ENCODE data around the gene SPATA21. TPM values are rescaled to one million over a fixed set of nuclear protein-coding genes. Genes with fewer than 3 reads are reported as not detected.

The SPATA21 gene
- polyA plus RNA-seq, 1 donor (not counting 4 experiments of a cell fraction or from before 2014, with no cell fraction given) = 0.04 TPM

GRCh38 chr1:16440131-16440469 is 2.9 kb upstream of the SPATA21 start:
- Histone ChIP-seq H3K27me3 (ENCODE audit: control insufficient read depth, extremely low read depth, insufficient read depth, low read length) (no peaks in the 10 kb centered on the region), H3K27ac (ENCODE audit: control insufficient read depth, insufficient read depth, low read length) (peak overlapping the region; percentile 85), H3K9me1 (ENCODE audit: control insufficient read depth, extremely low read depth, insufficient read depth, low read length) (no peaks in the 10 kb centered on the region), H3K9me3 (ENCODE audit: control insufficient read depth, low read depth, low read length) (no peaks in the 10 kb centered on the region), H3K36me3 (ENCODE audit: control insufficient read depth in 2 of 2, extremely low read depth in 1 of 2, insufficient read depth in 2 of 2, low read length in 2 of 2) (peaks cover 8 to 20% of the 10 kb centered on the region in 2 experiments), H3K9ac (ENCODE audit: control insufficient read depth, extremely low read depth, insufficient read depth, low read length) (peak overlapping the region; percentile 99), H2AFZ (ENCODE audit: control insufficient read depth, low read length) (peak overlapping the region; percentile 92), H3K4me1 (ENCODE audit: control insufficient read depth, extremely low read depth, insufficient read depth, low read length) (peaks cover 3% of the 10 kb centered on the region), H3K4me3 (ENCODE audit: control insufficient read depth in 2 of 3, extremely low read depth in 1 of 3, insufficient read depth in 2 of 3, low read depth in 1 of 3, low read length in 3 of 3) (peak overlapping the region; percentile 86 to 99 (median 97)), H3K79me2 (ENCODE audit: control insufficient read depth, insufficient read depth, low read length) (peaks cover 43% of the 10 kb centered on the region), H3K4me2 (ENCODE audit: control insufficient read depth, extremely low read depth, insufficient read depth, low read depth, low read length) (peak overlapping the region; percentile 76), H4K20me1 (ENCODE audit: control insufficient read depth, extremely low read depth, insufficient read depth, low read length) (no peaks in the 10 kb centered on the region)
- dilution Hi-C loops (cut with MboI; ENCODE audit: extremely low pct_ligation_motif_present, low sequenced_read_pairs) = no loop called here
- FAIRE-seq = no peak
- TF ChIP-seq EZH2 (IDR thresholded peaks at IDR 0.05; ENCODE audit: low read length) (no peak), CTCF (optimal IDR thresholded peaks at IDR 0.05 in 1 of 3, IDR thresholded peaks at IDR 0.05 in 1 of 3, conservative IDR thresholded peaks at IDR 0.05 in 1 of 3; ENCODE audit: extremely low read depth in 1 of 3, insufficient read depth in 2 of 3, low read length in 3 of 3) (no peak)
- DNase-seq (ENCODE audit: low read depth, low spot score) = no peak

- Histone ChIP-seq H3K4me2 (ENCODE audit: control insufficient read depth, extremely low read depth, insufficient read depth, low read depth, low read length) (no peak overlapping the region), H3K27ac (ENCODE audit: control insufficient read depth, insufficient read depth, low read length) (no peak overlapping the region), H2AFZ (ENCODE audit: control insufficient read depth, low read length) (no peak overlapping the region), H3K9me1 (ENCODE audit: control insufficient read depth, extremely low read depth, insufficient read depth, low read length) (no peaks in the 10 kb centered on the region), H3K27me3 (ENCODE audit: control insufficient read depth, extremely low read depth, insufficient read depth, low read length) (no peaks in the 10 kb centered on the region), H3K9ac (ENCODE audit: control insufficient read depth, extremely low read depth, insufficient read depth, low read length) (no peak overlapping the region), H3K4me1 (ENCODE audit: control insufficient read depth, extremely low read depth, insufficient read depth, low read length) (peaks cover 3% of the 10 kb centered on the region), H3K79me2 (ENCODE audit: control insufficient read depth, insufficient read depth, low read length) (peaks cover 35% of the 10 kb centered on the region), H3K36me3 (ENCODE audit: control insufficient read depth in 2 of 2, extremely low read depth in 1 of 2, insufficient read depth in 2 of 2, low read length in 2 of 2) (peaks cover 3 to 11% of the 10 kb centered on the region in 2 experiments), H3K9me3 (ENCODE audit: control insufficient read depth, low read depth, low read length) (no peaks in the 10 kb centered on the region), H3K4me3 (ENCODE audit: control insufficient read depth in 2 of 3, extremely low read depth in 1 of 3, insufficient read depth in 2 of 3, low read depth in 1 of 3, low read length in 3 of 3) (no peak overlapping the region), H4K20me1 (ENCODE audit: control insufficient read depth, extremely low read depth, insufficient read depth, low read length) (no peaks in the 10 kb centered on the region)
- no peak for DNase-seq (ENCODE audit: low read depth, low spot score)
- no peak for TF ChIP-seq EZH2 (IDR thresholded peaks at IDR 0.05; ENCODE audit: low read length)
- no peak for TF ChIP-seq CTCF (optimal IDR thresholded peaks at IDR 0.05 in 1 of 3, IDR thresholded peaks at IDR 0.05 in 1 of 3, conservative IDR thresholded peaks at IDR 0.05 in 1 of 3; ENCODE audit: extremely low read depth in 1 of 3, insufficient read depth in 2 of 3, low read length in 3 of 3)
- dilution Hi-C loops (cut with MboI; ENCODE audit: extremely low pct_ligation_motif_present, low sequenced_read_pairs) = no loop called here
- no peak for FAIRE-seq
Observed at GRCh38 chr1:16438924-16439323, 1.7 kb upstream of the SPATA21 start.
